ENCODE data around the gene PLA2G1B. TPM values are rescaled to one million over a fixed set of nuclear protein-coding genes. Genes with fewer than 3 reads are reported as not detected.

PLA2G1B gene
- total and polyA plus RNA-seq, 9 of the 15 experiments (the other 6 are each of a cell fraction or from before 2014, with no cell fraction given): 1.4 TPM; not detected in 8

GRCh38 chr12:120317224-120318105 lies 10.1 kb downstream of the PLA2G1B start:
- intact Hi-C loops (cut with micrococcal nuclease): loop anchor here (1.0 kb wide), 2 partner anchors 24 to 89 kb away; partner anchors contain the start of gene RNU4-1
- Histone ChIP-seq H3K79me2 (ENCODE audit: control insufficient read depth, insufficient read depth, low read length) (0 out of 3 replicates have a peak, but pooled peaks cover 6% of the 10 kb centered on the region), H3K9me1 (ENCODE audit: control insufficient read depth, insufficient read depth, low read length) (no peaks in the 10 kb centered on the region), H3K9ac (ENCODE audit: insufficient read depth in 1 of 2, low read depth in 2 of 2, low read length in 2 of 2) (peak overlapping the region; percentile 80 to 96), H3K36me3 (ENCODE audit: control insufficient read depth, insufficient read depth, low read length) (no peaks in the 10 kb centered on the region), H3K4me1 (replicated peaks in 1 of 2; ENCODE audit: control insufficient read depth in 2 of 2, insufficient read depth in 2 of 2, low read length in 2 of 2) (peaks cover 3 to 10% of the 10 kb centered on the region in 2 experiments; a peak in 4 of 5 replicates), H3K4me3 (peak overlapping the region; percentile 48), H3K27me3 (ENCODE audit: control insufficient read depth in 2 of 2, insufficient read depth in 2 of 2, low read length in 2 of 2) (no peaks in the 10 kb centered on the region), H3K27ac (ENCODE audit: extremely low read depth, low read depth, low read length) (peak overlapping the region; percentile 85), H3K9me3 (replicated peaks; ENCODE audit: control insufficient read depth, insufficient read depth, low read depth, low read length) (no peaks in the 10 kb centered on the region), H4K20me1 (replicated peaks; ENCODE audit: control insufficient read depth, insufficient read depth, low read length) (no peaks in the 10 kb centered on the region), H2AFZ (ENCODE audit: low read depth, low read length) (peak overlapping the region; percentile 87), H3K4me2 (ENCODE audit: insufficient read depth, low read length) (peak overlapping the region; percentile 83)
- BruUV-seq (replicated peaks): no TSS peak
- in situ Hi-C loops (cut with MboI): no loop called here
- WGBS (ENCODE audit: insufficient coverage, low coverage, missing lambda C conversion rate): 2% methylated on average over 35 of the region's 42 CpGs
- ChIA-PET CTCF (ENCODE audit: low intra/inter-chr PET ratio) (interaction anchor here (0.5 to 0.7 kb wide), 3 partner anchors 116 to 1346 kb away, joined by 3 read pairs; no protein-coding TSS in a partner anchor), POLR2A (interaction anchor here (0.5 to 14.1 kb wide), 12 partner anchors 11 to 391 kb away, joined by 3 to 183 read pairs (median 4); partner anchors contain the start of genes RNU4-1, RNU4-2, RPLP0 and SIRT4)
- peak; percentile 99 for ATAC-seq
- peak; percentile 100 for FAIRE-seq
- DNase-seq (ENCODE audit: extremely low read depth in 1 of 4, low spot score in 3 of 4): peak; percentile 99 to 100 (median 99)
- TF ChIP-seq ZBTB12 (CRISPR knock-in tag; IDR thresholded peaks at IDR 0.05) (no peak), ZNF586 (CRISPR knock-in tag; conservative IDR thresholded peaks at IDR 0.05) (no peak), HEY1 (CRISPR knock-in tag; IDR thresholded peaks at IDR 0.05; ENCODE audit: borderline replicate concordance) (no peak), NCOA6 (IDR thresholded peaks at IDR 0.05) (no peak), MLX (CRISPR knock-in tag; conservative IDR thresholded peaks at IDR 0.05) (no peak), MTA1 (IDR thresholded peaks at IDR 0.05; ENCODE audit: borderline replicate concordance) (no peak; the same call in 1 of the 2 replicates), MEF2A (IDR thresholded peaks at IDR 0.05; ENCODE audit: control insufficient read depth, low read depth, low read length) (no peak), MAZ (CRISPR knock-in tag; conservative IDR thresholded peaks at IDR 0.05 in 1 of 2, IDR thresholded peaks at IDR 0.05 in 1 of 2) (peak; percentile 29 to 80; a peak in 2 of 4 replicates), ZNF277 (CRISPR knock-in tag; IDR thresholded peaks at IDR 0.05; ENCODE audit: borderline replicate concordance) (no peak), PBX2 (CRISPR knock-in tag; IDR thresholded peaks at IDR 0.05; ENCODE audit: low read depth) (no peak), PBX2 (tag; conservative IDR thresholded peaks at IDR 0.05; ENCODE audit: low read depth) (no peak; the same call in 1 of the 2 replicates), ZBTB1 (CRISPR knock-in tag; IDR thresholded peaks at IDR 0.05; ENCODE audit: borderline replicate concordance, low read depth) (0 out of 2 replicates have a peak, but pooled peaks have one; percentile 20), ZBTB7A (IDR thresholded peaks at IDR 0.05; ENCODE audit: borderline replicate concordance, control insufficient read depth, low read depth, low read length) (0 out of 2 replicates have a peak, but pooled peaks have one; percentile 49)

Measured in K562 (cell line).